IPS-11a (cell line): ENCODE measurements around the gene GART.
"Not testable (repeated sequence)": the region's sequence is repeated elsewhere in the genome, so short reads cannot be mapped to it uniquely, and the experiment has no call there.

Experiments used
- H3K4me3 ChIP-seq: one replicate; pipeline ENCODE4 v1.5.1; 2013; ENCODE audit warnings: low read depth, low read length, control low read depth

Gene GART

DNA sequence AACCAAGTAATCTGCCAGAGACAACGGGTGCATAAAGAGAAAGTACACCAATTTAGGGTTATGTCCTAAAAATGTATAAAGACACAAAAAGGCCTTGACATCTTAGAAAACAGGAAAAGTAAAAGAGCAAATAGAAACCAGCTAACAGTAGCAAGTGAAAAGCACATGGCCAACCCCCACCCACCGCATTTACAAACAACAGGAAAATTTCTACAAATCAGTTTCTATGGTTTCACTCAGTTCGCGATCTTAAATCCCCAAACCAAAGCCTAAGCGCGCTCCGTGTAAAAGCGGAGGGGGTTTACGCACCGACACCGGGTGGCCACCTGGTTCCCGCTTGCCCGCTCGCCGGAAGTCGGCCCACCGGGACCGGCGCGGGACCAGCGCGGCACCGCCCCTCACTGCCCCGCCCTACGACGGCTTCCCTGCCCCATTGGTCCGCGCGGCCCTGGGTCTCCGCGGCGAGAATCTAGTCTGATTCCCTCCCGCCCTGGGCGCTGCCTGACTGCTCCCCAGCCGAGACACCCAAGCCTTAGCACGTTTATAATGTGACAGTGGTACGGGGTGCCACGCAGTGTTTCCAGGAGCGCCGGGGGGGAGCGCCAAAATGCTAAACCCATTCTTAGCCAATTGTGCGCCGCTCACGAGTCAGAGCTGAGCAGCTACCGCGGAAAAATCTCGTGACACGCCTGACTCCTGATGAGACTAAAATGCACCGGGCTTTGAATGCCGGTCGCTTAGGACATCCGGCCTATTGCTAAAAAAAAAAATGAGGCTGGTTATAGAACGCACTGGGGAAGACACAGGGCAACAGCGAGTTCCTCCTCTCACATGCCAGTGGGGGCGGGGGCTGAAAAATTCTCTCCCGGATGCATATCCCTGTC is at the start of gene GART:
Gene GART (minus strand): TSS at position 362 of the 884 bp plus-strand sequence. CDS start 2,802 bp downstream, outside the sequence.
- H3K4me3 ChIP-seq = peak within 1 kb of the TSS; percentile 92

DNA sequence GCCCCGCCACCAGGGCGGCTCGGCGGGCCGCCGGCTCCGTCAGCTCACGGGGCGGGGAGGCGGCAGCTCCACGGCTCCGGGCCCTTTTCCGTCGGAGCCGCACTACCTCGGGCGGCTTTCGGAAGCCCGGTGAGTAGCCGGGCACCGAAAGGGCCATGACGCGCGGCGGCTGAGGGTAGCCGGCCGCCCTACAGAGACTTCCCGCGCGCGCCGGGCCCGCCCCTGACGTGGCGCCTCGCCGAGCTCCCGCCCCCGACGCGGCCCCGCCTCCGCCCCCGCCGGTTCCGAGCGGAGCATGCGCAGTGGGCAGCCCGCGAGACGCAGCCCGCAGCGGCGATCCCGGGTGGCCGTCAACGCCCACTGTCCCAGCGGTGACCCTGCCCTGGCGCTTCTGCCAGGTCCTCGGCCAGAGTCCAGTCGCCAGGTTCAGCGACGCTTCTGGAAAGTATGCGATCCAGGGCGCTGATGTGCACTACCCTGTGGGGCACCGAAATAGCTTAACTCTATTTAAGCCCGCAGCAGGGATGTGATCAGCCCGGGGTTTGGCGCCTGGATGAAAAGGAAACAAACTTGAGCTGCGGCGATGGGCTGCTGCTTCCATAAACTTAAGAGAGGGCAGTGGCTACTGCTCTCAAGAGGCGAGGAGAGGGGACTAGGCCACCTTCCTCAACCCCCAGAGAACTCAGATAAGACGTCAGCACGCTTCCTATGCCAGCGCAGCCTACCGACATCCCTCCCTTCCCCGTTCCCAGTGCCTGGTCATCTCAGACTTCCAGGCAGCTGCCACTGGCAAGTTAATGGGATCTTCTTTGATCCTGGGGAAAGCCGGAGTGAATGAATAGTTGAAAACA is 46.8 kb upstream of the GART start, which contains the start of gene DONSON:
Gene DONSON (minus strand): TSS at position 200 of the 851 bp plus-strand sequence. CDS start 43 bp downstream, at position 157.
- H3K4me3 ChIP-seq = peak within 1 kb of the TSS; percentile 76

DNA sequence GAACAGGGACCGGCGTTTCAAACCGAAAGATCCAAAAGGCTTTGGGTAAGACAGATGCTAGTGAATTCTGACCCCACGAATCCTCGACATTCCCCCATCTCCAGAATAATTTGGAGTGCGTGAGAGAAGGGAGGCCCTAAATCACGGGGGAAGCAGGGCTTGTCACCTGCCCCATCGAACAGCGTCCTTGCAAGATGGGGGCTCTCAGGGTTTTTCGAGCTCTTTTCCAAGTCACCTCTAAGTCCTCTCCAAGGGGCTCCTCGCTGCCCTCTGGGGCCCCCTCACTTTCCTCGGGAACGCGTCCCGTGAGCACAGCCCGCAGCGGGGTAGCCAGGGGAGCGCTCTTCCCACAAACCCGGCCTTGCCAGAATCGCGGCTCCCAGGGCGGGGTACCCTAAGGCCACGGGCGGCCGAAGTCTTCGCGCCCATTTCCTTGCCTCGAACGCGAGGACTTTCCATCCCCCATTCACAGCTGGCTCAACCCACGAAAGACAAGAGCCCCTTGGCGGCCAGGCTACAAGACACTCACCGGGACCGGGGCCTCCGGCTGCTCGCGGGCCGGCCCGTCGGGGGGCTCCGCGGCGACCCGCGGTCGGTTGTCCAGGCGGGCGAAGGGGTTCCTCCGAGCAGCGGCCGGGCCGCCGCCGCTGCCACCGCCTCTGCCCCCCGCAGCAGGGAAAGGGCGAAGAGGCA is 46.0 kb upstream of the GART start:
- H3K4me3 ChIP-seq = peak overlapping the region; percentile 76

DNA sequence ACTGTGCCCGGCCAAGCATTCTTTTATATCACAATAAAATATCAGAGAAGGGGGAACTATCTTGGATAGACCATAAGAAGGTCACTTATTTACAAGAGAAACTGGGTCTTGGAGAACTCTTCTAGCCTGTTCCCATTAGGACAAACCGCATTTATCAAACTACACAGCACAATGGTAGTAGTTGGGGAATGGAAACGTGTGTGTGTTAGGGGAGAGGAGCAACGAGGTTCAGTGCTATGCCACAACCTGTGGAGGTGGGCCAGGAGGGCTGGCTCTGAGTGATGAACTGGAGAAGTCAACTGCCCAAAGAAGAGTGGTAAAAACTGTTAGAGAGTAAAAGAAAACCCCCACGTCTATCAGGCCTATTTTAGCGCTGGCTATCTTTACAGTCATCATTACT is 45.0 kb upstream of the GART start:
- no peak overlapping the region for H3K4me3 ChIP-seq

DNA sequence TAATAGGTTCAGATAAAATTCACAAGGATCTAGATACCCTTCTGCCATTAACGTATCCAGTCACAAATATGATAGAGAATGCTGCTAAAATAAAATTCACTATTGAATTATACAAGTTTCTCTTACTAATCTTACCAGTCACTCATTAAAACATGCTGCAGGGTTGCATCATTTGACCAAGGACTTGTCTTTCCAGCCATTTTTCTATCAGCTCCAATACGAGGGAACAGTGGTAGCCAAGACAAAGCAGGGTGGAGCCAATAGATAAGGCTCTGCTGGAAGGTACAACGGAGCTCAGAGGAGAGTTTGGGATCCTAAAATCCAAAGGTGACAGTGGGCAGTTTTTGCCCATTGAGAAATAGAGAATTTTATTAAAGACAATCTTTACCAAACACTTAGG is 42.5 kb upstream of the GART start:
- H3K4me3 ChIP-seq = no peak overlapping the region

DNA sequence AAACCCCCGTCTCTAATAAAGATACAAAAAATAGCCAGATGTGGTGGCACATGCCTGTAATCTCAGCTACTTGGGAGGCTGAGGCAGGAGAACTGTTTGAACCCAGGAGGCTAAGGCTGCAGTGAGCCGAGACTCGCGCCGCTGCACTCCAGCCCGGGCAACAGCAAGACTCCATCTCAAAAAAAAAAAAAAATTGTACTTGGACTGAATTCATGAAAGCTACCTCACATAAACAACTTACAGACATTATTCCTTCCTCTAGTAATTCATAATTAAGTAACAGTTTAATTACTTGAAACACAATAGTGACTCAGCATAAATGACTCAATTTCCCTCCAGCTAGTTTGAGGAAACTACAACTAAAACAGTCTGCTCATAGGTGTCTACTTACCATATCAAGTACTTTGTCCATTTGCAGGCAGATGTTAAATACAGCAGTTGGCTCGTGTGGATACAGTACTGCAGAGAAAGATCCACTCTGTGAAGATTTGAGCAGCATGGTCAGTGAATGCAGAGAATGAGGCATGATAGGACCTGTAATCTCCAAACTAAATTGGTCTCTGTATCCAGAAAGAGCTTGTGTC is 37.1 kb upstream of the GART start:
- no peak overlapping the region for H3K4me3 ChIP-seq

DNA sequence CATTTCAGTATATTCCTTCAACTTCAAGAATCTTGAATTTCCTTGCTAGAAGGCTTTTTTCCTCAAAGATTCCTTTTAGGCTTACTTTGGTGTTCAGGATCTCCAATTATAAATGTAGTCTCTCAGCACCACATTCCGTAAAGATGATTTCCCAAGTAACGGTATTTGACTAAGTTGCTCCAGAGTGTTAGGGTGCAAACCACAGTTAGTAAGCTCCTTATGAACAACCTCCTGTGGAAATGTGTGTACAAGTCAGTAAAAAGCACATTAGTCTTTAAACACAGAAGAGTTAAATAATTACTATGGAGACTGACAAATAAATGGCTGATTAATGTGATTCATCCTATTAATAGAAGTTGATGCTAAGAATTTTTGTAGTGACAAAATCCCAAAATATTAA is 36.3 kb upstream of the GART start:
- no peak overlapping the region for H3K4me3 ChIP-seq

DNA sequence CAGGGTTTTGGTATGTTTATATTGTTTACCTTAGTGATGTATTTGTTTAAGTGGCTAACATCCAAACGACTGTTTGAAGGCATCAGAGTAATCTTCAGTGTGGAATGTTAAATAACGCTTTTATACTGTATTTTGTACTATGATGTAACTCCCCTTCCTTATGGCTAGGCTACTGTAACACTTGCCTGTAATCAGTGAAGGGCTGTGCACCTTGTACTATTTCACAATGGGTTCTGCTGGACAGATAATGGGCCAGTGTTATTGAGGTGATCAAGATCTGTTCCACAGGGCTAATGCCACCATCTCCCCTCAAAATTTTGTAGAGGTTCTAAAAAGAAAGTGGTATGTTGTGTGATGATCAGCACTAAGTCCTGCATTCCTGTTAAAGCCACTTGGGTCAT is 34.8 kb upstream of the GART start:
- H3K4me3 ChIP-seq = not testable (repeated sequence)

DNA sequence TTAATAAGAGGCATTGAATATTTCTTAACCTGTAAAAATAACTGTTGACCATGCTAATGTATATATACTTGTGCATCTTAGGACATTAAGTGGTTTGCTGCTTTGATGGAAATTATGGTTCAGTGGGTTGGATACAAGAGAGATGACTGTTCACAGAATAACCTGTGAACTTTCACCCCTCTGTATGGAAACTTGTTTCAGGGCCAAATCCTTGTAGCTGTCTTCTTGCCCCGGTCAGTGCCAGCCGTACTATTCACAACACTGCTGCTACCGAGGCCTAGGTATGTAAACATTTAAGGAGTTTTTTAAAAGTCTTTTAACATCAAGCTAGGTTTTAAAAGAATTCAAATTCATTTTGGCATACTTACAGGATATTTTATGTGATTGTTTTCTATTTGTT is 30.4 kb upstream of the GART start:
- H3K4me3 ChIP-seq = no peak overlapping the region

DNA sequence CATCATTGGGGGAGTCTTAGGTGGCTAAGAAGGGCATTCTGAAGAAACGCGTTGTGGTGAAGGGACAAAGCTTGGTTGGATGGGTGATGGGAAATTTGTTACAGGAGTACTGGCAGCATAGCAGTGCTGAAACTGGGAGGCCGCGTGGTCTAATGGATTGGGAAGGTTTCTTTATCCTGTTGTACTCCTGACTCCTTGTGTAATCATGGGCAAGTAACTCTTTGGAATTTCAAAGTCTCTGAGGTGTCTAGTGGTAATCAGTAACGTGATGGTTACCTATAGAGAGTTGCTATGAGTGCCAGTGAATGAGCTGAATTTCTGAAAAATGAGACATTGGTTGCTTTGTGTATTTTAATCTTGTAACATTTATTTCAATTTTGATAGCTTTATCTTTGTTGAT is 28.1 kb upstream of the GART start:
- H3K4me3 ChIP-seq = no peak overlapping the region

DNA sequence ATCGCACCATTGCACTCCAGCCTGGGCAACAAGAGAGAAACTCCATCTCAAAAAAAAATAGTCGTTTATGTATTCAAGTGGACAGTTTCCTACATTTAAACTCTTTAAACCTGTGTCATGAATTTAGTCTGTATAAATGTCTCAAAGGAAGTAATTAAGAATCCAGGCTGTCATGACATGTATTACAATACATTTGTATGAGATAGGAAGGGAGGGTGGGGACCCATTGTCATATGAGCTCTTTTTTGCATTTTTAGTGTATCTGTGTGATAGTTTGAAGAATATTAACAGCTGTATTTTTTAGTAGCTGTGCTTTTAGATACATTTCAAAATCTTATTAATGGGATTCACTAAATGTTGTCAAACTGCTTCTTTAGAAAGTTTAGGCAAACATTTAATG is 26.5 kb upstream of the GART start:
- H3K4me3 ChIP-seq = no peak overlapping the region

DNA sequence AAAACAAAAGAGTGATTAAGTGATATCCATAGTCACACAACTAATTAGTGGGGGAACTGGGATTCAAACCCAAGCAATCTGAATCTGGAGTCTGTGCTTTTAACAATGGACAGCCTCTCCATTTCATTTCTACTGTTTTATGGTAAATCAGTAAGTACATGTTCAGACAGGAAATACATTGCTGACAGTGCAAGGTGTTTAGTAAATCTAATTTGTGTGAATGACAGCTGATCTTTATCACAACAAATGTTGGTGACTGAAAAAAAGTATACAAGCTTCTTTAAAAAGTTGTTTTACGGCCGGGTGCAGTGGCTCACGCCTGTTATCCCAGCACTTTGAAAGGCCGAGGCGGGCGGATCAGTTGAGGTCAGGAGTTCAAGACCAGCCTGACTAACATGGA is 26.0 kb upstream of the GART start:
- no peak overlapping the region for H3K4me3 ChIP-seq

DNA sequence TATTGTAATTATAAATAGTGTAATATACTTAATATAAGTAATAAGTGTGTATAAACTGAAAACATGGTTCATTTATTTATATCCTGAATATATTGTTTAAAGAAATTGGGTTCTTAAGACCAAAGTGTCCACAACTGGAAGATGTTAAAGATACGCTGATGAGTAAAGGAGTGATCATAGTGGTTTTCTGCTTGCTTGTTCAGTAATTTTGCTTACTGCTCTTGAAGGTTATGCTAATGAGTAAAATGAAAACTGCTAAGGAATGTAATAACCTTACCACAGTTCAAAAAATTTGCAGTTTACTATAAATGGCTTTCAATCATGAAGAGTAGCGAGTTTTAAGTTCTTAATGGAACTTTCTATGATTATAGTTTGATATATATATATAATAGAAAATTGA is 24.6 kb upstream of the GART start:
- no peak overlapping the region for H3K4me3 ChIP-seq

DNA sequence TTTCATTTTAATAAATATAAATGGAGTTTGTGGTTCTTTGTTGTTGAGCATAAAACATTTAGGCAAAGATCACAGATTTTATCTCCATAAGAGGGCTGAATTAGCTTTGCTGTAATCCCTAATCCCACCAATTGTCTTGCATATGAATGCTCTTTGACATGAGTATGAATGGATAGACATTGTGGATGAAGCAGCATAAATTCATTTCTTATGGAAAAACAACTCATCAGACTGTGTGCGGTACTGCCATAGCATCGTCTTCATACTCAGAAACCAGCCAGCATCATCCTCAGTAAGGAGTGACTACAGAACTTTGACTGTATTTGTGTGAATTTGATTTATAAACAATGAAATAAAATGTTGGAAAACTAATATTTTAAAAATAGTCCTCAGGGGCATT is 20.5 kb upstream of the GART start:
- H3K4me3 ChIP-seq = no peak overlapping the region

DNA sequence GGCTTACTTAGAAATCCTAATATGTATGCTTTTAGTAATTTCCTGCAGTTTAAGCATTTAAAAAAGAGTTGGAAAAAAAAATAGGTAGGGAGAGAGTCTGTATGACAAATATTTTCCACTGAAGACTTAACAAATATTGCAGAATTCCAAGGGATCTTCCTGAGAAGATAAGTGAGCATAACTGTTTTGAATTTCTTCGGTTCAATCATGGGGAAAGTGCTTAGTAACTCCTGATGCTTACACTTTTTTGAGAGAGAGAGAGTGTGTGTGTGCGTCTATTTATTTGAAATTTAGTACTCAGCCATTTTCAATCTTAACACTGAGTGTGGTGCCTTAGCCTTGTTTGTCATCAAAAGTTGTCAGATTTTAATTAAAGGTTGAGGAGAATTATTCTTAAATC is 19.5 kb upstream of the GART start:
- H3K4me3 ChIP-seq = no peak overlapping the region

DNA sequence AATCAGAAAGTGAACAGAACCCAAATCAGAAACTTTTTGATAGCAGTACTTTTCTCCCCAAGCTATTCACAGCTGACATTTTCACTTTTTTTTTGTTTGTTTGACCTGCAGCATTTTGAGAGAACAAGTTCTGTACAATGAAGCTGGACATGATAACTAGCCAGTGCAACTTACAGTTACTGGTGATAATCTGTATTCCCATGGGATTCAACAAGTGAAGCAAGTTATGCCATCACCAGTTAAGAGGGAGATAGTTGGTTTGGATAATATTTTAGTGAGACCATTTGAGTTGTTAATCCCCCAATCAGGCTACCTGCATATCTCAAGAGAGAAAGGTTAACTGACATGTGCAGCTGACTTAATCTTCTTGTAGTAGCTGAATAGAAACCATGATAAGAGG is 19.0 kb upstream of the GART start:
- no peak overlapping the region for H3K4me3 ChIP-seq

DNA sequence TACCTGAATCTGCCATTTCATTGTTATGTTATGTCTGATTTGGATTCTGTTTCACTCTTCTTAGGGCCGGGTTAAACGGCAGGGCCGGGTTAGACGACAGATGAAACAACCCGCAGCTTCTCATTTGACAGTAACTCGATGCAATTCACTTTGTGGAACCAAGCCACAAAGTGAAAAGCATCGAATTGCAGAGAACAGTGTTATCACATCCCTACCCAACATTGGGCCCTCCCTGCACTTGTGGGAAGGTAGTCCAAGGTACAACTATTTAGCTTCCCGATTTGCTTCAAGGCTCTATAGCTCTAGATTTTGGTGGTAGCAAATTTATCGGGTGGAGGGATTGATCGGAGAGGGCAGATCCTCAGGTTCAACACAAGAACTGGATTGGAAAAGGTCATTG is 17.9 kb upstream of the GART start:
- no peak overlapping the region for H3K4me3 ChIP-seq

DNA sequence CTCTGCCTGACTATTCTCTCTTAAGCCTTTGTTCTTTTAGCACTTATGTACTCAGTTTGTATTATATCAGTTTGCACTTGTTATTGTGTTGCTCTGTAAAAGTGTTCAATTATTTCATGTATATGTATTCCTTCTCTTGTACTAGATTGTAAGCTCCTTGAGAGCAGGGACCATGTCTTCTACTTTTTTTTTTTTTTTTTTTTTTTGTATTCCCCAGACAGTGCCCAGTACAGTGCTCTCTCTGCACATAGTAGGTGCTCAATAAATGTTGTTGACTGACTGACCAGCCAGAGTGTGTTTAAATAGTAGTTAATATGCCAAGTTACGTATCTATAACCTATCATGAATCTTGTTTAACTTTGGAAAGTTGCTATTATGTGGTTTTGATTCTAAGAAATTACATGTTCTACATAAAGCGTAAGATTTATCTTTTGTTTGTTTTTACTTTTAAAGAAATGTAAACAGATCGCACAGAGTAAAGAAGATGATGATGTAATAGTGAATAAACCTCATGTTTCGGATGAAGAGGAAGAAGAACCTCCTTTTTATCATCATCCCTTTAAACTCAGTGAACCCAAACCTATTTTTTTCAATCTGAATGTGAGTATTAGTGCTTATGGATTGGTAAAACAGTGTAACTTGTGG is 17.0 kb upstream of the GART start:
- no peak overlapping the region for H3K4me3 ChIP-seq

DNA sequence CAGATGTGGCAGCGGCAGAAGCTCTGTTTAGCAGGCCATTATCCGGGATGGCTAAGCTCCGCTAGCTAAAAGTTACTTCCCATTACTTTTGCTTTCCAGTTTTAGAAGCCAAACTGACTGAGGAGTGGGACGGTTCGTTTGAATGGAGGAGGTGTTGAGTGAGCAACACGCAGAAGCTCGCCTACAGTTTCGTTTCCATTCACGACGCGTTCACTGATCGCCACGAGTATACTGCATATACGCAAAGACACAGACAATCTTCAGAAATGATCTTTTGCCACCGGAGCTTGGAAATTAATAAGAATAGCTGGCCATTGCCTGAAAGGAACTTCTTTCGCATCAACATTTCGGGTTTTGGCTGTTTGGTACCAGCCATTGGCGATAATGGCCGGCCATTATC is 15.5 kb upstream of the GART start:
- H3K4me3 ChIP-seq = no peak overlapping the region

DNA sequence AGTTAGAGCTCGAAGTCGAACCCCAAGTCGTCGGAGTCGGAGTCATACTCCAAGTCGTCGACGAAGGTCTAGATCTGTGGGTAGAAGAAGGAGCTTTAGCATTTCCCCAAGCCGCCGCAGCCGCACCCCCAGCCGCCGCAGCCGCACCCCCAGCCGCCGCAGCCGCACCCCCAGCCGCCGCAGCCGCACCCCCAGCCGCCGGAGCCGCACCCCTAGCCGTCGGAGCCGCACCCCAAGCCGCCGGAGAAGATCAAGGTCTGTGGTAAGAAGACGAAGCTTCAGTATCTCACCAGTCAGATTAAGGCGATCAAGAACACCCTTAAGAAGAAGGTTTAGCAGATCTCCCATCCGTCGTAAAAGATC is 13.0 kb upstream of the GART start:
- H3K4me3 ChIP-seq = no peak overlapping the region
